ENCODE data around the gene ADRA2B. TPM values are rescaled to one million over a fixed set of nuclear protein-coding genes. Genes with fewer than 3 reads are reported as not detected.
A peak's percentile ranks its signal among the peaks of the same experiment; 100 is the strongest.

The ADRA2B gene
- polyA plus RNA-seq, 10 donors: 1.9 to 3.8 (median 3.0) TPM

DNA sequence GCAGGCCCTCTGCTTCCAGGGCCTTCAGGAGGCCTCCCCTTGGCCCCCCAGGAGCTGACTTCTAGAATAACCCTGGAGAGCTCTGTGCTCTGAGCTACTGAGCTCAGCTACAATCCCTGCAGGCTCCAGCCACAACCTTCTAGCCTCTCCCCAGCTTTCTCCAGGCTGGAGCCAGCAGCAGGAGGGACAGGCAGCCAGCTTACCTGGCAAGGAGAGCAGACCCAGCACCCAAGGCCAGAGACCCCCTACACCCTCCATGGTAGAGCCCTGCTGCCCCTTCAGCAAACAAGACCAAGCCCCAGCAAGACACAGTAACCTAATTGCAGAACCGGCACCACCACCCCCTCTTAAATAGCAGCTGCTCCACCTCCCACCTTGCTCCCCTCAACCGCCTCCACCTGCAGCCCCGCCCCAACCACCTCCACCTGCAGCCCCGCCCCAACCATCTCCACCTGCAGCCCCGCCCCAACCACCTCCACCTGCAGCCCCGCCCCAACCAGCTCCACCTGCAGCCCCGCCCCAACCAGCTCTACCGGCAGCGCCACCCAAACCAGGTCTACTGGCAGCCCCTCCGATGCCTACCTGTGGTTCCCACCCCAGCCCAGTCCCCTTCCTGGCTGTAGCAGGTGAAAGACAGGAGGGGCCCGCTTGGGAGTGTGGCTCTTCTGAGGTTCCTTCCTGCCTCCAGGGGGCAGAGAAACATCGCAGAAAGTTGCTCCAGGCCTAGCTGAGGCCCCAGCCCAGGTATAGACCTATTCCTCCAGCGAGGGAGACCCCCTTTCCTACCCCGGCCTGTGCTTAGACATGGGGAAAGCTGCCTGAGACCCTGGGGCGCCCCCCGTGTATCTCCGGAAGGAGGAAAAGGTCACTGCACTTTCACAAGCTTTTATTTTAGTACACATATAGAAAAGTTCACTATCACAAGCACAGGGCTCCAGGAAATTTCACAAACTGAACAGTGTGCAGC, 22.1 kb upstream of the ADRA2B start, which contains the start of gene ASTL:
ASTL (minus strand) TSS at position 324 of the 967 bp plus-strand sequence; CDS start at position 258, 66 bp downstream.
- DNase-seq: peak in 2 of 3 donors; percentile 32 to 43

DNA sequence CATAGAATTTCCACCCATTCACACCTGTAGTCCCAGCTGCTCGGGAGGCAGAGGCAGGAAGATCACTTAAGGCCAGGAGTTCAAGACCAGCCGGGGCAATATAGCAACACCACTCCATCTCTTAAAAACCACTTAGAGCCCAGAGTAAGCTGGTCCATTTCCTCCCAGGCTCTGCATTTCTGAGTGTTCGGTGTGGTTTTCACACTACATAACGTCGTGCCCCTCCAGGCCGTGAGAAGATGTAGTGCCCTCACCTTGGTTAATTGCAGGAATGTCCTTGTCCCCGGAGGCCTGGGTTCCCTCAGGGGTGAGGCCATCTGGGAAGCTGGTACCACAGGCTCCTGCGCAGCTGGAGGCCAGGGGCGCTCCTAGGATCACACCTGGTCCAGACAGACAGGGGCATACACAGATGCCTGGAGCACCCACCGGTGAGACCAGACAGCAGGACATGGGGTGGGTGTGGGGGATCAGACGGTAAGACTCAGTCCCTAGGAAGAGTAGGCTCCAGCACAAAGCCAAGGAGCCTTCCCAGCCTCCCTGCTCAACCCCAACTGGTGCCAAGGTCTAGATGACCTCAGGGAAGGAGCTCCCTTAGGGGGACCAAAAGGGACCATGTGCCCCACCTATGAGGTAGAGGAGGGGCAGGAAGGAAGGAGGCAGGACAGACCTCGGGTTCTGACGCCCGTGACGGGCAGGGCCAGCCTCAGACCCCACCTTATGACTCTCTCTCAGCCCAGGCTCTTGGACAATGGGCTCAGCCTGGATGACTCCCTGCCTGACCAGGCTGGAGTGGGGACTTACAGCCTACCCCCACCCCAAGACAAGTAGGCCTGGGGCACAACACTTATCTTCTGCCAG, 21.2 kb upstream of the ADRA2B start:
- DNase-seq: no peak

DNA sequence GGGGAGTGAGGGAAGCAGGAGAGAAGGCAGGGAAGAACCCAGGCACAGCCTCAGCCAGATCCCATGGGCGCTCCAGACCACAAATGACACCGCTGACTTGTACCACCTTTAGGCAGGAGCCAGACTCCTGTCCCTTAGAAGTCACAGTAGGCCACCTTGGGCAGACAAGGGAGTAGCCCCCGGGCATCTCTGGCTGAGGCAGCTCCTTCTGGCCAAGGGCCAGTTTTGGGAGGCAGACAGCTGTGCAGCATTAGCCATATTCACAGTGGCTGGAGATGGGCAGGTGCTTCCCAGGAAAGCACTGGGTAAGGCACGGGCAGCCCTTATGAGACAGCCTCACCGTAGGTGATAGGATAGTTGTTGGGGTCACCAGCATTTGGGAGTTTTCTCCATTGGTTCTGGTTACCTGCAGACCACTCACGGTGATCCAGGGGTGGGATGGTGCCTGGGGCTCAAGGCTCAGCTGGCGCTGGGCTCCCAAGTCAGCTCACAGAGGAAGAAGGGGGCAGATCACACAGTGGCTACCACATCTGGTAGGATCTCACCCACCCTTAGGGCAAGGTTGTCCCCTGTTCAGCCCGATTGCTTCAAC, 19.9 kb upstream of the ADRA2B start:
- no peak for DNase-seq

- DNase-seq: no peak
These were observed 19.2 kb upstream of the ADRA2B start for GRCh38 chr2:96135621-96136020.

GRCh38 chr2:96135171-96135570, 18.8 kb upstream of the ADRA2B start:
- no peak for DNase-seq

DNA sequence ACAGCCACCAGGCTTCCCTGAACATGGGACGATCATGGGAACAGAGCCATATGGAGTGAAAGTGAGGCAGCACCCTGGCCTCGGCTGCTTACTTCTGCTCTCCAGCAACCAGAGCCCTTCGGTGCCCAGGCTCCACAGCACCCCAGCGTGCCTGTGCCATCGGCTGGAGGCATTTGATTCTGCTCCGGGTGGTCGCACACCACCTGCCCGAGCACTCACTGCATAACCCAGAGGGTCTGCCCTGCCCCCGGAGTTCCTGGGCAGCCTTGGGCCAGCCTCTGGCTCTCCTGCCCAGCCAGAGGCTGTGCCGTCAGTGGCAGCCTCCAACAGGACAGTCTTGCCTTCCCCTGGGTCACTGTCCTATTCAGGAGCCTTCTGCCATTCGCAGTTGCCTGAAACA, 18.1 kb upstream of the ADRA2B start:
- DNase-seq: no peak

- DNase-seq: no peak
These were observed 15.7 kb upstream of the ADRA2B start for GRCh38 chr2:96131813-96132745.

DNA sequence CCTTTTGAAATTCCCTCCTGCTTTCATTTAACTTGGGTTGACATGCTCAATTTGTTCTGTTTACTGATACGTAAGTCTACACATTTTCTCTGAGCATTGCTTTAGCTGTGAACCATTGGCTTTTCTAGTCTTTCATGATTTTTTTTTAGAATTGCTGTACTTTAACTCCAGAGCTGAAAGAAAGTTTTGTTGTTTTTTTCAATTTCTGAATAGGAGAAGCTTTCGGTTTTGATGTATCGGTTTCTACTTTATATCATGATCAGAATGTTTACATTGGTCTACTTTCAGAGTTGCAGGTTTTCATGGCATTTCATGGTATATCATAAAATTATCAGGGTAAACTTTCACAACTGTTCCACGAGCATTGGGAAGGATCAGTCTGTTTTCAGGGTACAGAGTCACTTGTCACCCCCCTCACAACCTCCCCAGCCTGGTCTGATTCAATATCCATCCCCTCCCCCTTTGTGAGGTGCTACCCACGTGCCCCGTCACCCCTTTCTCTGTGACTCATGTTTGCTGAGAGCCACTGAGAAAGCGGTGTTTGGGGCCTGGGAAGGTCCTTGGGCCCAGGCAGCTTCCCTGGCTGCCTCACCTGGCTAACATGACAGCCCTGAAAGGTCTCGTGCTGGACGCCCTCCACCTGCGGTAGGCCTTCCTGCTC, 14.9 kb upstream of the ADRA2B start:
- no peak for DNase-seq

DNA sequence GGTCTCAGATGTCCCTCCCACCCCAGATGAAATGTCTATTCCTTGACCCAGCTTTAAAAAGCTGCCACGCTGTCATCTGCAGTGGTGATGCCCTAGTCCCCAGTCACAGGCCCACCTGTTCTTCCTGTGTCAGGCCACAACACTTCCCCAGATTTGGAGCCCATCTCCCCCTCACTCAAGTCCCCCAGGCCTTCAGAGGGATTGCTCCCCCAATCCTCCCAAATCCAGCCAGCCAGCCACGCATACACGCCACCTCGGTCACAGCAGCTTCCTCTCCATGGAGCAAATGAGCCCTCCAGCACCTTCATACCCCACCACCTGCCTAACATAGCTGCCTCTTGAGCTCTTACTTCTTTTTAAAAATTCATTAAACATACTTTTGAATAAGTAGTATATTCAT, 14.1 kb upstream of the ADRA2B start:
- no peak for DNase-seq

GRCh38 chr2:96129528-96130120, 13.3 kb upstream of the ADRA2B start:
- DNase-seq: no peak

DNA sequence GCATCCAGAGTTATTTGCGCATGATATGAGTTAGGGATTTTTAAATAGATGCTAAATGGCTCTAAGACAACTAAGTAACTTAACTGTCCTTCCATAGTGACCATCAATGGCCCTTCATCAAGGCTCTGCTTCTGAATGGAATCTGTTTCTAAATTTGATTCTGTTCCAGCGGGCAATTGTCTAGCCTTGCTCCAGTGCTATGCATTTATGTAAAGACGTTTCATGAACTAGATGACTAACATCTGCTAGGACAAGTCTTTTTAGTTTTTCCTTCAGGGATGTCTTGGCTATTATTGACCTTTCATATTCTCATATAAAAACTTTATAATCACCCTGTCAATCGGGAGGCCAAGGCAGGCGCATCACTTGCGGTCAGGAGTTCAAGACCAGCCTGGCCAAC, 12.1 kb upstream of the ADRA2B start:
- DNase-seq: no peak

- DNase-seq: no peak
These were observed 8.3 kb upstream of the ADRA2B start for GRCh38 chr2:96124406-96125265.

DNA sequence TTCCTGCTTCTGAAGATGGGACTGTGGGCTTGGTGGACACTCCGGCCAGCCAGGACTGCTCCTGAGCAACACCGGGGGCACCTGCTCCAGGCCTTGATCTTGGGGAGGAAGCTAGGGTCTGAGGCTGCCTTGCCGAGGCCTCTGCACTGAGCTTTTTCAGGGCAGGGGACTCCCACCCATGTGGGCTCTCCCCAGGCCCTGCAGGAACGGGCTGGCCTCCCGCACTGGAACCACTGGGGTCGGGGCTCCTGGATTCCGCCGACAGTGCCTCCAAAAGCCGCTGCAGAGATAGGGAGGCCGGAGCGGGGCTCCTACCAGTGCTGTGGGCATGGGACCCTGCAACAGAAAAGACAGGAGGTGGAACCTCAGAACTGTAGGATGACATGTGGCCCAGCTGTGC, 7.6 kb upstream of the ADRA2B start:
- no peak for DNase-seq

- no peak for DNase-seq
These were observed 6.9 kb upstream of the ADRA2B start for GRCh38 chr2:96123290-96123689.

- DNase-seq: no peak
These were observed 6.0 kb upstream of the ADRA2B start for GRCh38 chr2:96122391-96122790.

GRCh38 chr2:96121414-96121813, 5.0 kb upstream of the ADRA2B start:
- no peak for DNase-seq

DNA sequence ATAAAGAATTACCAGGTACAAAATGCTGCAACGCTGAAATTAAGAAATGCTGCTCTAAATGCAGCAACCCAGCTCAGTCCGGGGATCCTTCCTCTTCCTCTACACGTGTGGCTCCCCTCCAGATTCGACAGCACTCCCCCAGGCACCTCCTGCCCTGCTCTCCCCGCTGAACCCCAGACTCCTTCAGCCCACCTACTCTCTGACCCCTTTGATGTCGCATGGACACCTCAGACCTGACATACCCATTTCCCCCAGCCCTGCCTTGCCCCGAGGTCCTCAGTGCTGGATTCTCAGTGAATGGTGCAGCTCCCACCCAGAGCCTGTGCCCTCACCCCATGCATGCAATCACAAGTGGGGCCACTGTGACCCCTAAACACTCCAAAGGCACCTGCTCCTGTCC, 4.6 kb upstream of the ADRA2B start:
- DNase-seq: no peak

GRCh38 chr2:96120091-96120720, 3.8 kb upstream of the ADRA2B start:
- DNase-seq: no peak

GRCh38 chr2:96119389-96119751, 3.0 kb upstream of the ADRA2B start:
- no peak for DNase-seq
